HG03571 (cell line): ENCODE results near the gene COPS8.

Experiments
- ATAC-seq: cut with Tn5 transposase; IDR thresholded peaks from one replicate; pipeline ENCODE4 v1.9.1; 2021; ENCODE audit not compliant: unreplicated experiment

Gene COPS8

GRCh38 chr2:237129625-237130263, 44.1 kb downstream of the COPS8 start:
- no peak for ATAC-seq

- no peak for ATAC-seq
Measured at GRCh38 chr2:237130562-237131421, 45.1 kb downstream of the COPS8 start.

- no peak for ATAC-seq
Measured at GRCh38 chr2:237131749-237132533, 46.3 kb downstream of the COPS8 start.

- ATAC-seq: no peak
Measured at GRCh38 chr2:237132799-237133198, 47.1 kb downstream of the COPS8 start.

- ATAC-seq: no peak
Measured at GRCh38 chr2:237134321-237135230, 48.9 kb downstream of the COPS8 start.

- ATAC-seq: no peak
Measured at GRCh38 chr2:237136824-237137223, 51.1 kb downstream of the COPS8 start.

GRCh38 chr2:237137626-237138323, 52.1 kb downstream of the COPS8 start:
- ATAC-seq: no peak

- no peak for ATAC-seq
Measured at GRCh38 chr2:237139123-237139675, 53.5 kb downstream of the COPS8 start.

GRCh38 chr2:237140689-237141285, 55.1 kb downstream of the COPS8 start:
- no peak for ATAC-seq

- no peak for ATAC-seq
Measured at GRCh38 chr2:237141571-237142051, 55.9 kb downstream of the COPS8 start.

GRCh38 chr2:237143118-237143517, 57.4 kb downstream of the COPS8 start:
- no peak for ATAC-seq

- ATAC-seq: no peak
Measured at GRCh38 chr2:237143676-237144440, 58.2 kb downstream of the COPS8 start.

GRCh38 chr2:237144516-237144915, 58.8 kb downstream of the COPS8 start:
- no peak for ATAC-seq

GRCh38 chr2:237147317-237147716, 61.6 kb downstream of the COPS8 start:
- ATAC-seq: no peak

- no peak for ATAC-seq
Measured at GRCh38 chr2:237148624-237149023, 62.9 kb downstream of the COPS8 start.

- no peak for ATAC-seq
Measured at GRCh38 chr2:237149425-237149824, 63.7 kb downstream of the COPS8 start.
